HCT116 (cell line): Measurements from ENCODE around the gene ZSWIM4.
A peak's percentile ranks its signal among the peaks of the same experiment; 100 is the strongest.

Experiments
- CTCF ChIP-seq, 3 experiments: fragments of 200-600 bp in 1 of 3; sonication (generic) in 1 of 3; IDR thresholded peaks in 2 of 3; conservative IDR thresholded peaks in 1 of 3; 2 replicates each; pipeline ENCODE4 v1.5.1; 2012 to 2017; ENCODE audit warnings: low read depth in 2 of 3, low read length in 2 of 3, antibody characterized with exemption in 1 of 3, borderline replicate concordance in 1 of 3, control low read depth in 1 of 3, mild to moderate bottlenecking in 1 of 3, mixed read lengths in 1 of 3, mixed run types in 1 of 3, moderate library complexity in 1 of 3; ENCODE audit not compliant: insufficient read depth in 1 of 3
- MAX ChIP-seq: IDR thresholded peaks from 2 replicates; pipeline ENCODE4 v1.6.1; 2012
- POLR2A ChIP-seq: IDR thresholded peaks from 2 replicates; pipeline ENCODE4 v1.7.0; 2011; ENCODE audit warnings: borderline replicate concordance; ENCODE audit not compliant: insufficient read depth, insufficient read length; ENCODE audit errors: extremely low read depth
- RAD21 ChIP-seq: IDR thresholded peaks from 2 replicates; pipeline ENCODE4 v1.6.1; 2012; ENCODE audit warnings: low read depth, mild to moderate bottlenecking
- ZBTB33 ChIP-seq: IDR thresholded peaks from 2 replicates; pipeline ENCODE4 v1.6.1; 2011; ENCODE audit warnings: mild to moderate bottlenecking, low read length, moderate library complexity; ENCODE audit not compliant: insufficient replicate concordance; ENCODE audit errors: extremely low read depth

GRCh38 chr19:13847407-13848339 lies 52.4 kb downstream of the ZSWIM4 start:
- TF ChIP-seq ZBTB33: peak; percentile 51
- no peak for TF ChIP-seq RAD21
- TF ChIP-seq CTCF (IDR thresholded peaks at IDR 0.05 in 2 of 3, conservative IDR thresholded peaks at IDR 0.05 in 1 of 3; ENCODE audit: borderline replicate concordance in 1 of 3, insufficient read depth in 1 of 3, low read depth in 2 of 3, low read length in 2 of 3): no peak
- no peak for TF ChIP-seq MAX
- peak; percentile 31 for TF ChIP-seq POLR2A
